Stimulated activated CD4-positive, alpha-beta T cell treated with anti-CD3 and anti-CD28 coated beads, Interleukin-4, amount 100 ng/mL, for 4 hours (primary cell): ENCODE data around the gene PRR23C.
"Not testable (repeated sequence)": the region's sequence is repeated elsewhere in the genome, so short reads cannot be mapped to it uniquely, and the experiment has no call there.

Experiments
- DNase-seq, 2 experiments: peaks; one replicate each; pipeline ENCODE4 v3.0.0-alpha.2; 2020

Gene PRR23C

DNA sequence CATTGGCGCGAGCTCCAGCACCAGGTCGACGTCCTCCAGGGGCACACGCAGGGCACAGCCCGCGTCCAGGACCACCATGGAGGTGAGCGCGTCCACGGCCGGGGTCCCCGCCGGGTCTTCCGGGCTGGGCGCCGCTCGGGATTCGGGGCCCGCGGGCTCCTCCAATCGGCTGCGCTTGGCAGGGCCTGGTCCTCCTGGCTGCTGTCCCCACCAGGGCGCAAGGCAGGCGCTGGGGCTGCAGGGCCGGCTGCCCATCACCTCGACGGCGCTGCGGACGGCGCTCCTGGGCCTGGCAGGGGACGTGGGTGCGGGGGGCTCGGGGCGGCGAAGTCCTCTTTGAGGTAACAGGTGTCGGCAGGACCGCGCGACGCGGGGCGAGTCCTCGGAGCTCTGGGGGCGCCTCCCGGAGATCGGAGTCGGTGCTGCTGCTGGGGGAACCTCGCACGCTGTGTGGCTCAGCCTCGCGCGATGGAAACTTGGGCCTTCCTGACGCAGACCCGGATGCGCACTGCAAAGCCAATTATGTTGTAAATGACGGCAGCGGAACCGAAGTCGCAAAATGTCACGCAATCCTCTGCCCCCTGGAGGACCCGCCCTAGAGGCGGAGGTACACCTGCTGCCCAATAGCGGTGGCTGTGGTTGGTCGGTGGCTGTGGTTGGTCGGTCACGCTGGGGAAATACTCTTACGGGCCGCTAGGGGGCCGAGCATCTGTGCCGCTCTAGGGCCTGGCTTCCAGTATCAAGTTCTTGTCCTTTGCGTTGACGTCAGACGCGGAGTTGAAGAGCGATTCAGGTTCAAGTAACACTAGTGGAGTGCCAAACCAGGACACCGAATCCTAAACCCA, at the start of gene PRR23C:
PRR23C (minus strand) TSS at position 527 of the 845 bp plus-strand sequence; CDS start at position 255, 272 bp downstream.
- DNase-seq: no peak

GRCh38 chr3:139093840-139094239, 49.1 kb upstream of the PRR23C start:
- DNase-seq: no peak

GRCh38 chr3:139088462-139089324, 44.0 kb upstream of the PRR23C start:
- no peak for DNase-seq

DNA sequence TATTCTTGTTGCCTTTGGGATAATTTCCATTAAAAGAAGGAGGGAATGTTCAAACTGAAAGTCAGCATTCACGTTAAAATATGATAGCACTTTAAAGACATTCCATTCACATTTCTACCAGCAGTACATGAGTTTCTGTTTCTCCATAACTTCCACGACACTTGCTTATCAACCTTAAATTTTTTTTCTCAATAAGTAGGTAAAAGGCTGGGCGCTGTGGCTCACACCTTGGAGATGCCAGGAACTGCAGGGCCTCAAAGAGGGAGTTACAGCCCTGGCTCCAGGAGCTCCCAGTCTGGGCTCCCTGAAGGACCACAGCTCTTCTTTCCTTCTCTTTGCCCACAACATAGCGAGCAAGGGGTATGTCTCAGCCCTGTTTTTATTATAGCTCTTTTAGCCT, 42.9 kb upstream of the PRR23C start:
- no peak for DNase-seq

GRCh38 chr3:139084176-139084575, 39.5 kb upstream of the PRR23C start:
- DNase-seq: no peak

GRCh38 chr3:139074565-139075115, 29.9 kb upstream of the PRR23C start:
- no peak for DNase-seq

DNA sequence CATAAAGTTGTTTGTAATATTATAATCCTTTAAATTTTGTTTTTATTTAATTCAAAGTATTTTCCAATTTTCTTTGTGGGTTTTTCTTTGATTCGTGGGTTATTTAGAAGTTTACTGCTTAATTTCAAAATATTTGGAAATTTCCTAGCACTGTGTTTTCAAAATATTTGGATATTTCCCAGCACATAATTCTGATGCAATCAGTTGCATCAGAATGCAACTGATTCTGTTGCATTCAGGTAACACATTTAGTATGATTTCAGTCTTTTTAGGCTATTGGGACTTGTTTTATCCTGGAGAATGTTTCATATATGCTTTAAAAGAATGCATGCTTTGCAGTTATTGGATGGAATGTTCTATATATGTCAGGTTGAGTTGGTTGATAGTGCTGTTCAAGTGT, 18.2 kb upstream of the PRR23C start:
- no peak for DNase-seq

- no peak for DNase-seq
Observed at GRCh38 chr3:139052802-139053600, 8.3 kb upstream of the PRR23C start.

DNA sequence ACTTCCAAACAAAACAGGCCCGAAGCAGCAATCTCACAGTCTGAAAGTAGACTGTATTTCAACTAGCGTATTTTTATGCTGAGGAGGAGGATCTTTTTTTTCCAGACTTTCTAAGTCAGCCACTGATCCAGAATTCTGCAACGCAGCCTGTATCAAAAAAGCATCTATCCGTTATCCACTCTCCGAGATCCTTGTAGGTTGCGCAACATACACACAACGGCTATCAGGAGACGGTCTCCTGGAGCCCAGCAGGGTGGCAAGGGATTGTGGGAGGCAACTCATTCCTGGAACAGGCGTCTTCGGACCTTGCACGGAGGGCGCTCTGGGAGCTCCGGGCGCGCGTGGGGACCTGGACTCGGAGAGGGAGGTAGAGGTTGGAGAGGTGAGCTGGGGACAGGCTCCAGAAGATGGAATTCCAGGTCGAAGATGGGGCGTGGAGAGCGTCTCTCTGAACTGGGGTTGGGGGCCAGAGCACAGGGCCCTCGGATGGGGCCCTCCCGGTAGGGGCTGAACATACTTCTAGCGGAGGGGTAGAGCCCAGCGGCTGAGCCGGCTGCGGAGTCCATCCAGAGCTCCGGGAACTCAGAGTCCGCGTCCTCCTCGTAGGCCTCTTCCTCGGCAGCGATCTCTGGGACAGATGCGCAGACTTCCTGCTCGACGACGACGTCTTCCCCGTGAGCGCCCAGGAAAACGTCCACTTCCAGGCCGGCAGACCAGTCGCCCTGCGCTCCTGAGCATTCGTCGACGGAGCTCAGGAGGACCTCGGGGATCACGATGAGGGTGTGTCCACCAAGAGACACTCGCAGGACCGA, 932 bp downstream of the PRR23C start:
- DNase-seq: no peak

DNA sequence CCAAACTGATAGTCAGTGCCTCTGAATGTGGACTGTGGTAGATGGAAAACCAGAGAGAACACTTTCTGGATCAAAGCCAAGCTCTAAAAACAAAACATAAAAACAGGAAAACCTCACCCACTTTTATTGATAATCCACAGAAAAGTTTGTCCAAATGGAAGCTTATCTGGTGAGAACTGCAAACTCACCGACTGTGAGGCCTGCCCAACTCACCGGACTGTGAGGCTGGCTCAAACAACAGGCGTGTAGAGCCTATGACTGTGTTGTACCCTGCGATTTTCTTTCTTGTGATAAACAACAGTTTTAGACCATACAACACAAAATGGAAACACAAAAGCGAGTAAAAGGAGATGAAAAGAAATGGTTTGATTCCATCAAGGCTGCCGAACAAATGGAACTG, 7.2 kb downstream of the PRR23C start:
- no peak for DNase-seq

- DNase-seq: no peak
Observed at GRCh38 chr3:139032326-139033002, 12.2 kb downstream of the PRR23C start.

- DNase-seq: not testable (repeated sequence)
Observed at GRCh38 chr3:139030576-139030975, 14.1 kb downstream of the PRR23C start.

DNA sequence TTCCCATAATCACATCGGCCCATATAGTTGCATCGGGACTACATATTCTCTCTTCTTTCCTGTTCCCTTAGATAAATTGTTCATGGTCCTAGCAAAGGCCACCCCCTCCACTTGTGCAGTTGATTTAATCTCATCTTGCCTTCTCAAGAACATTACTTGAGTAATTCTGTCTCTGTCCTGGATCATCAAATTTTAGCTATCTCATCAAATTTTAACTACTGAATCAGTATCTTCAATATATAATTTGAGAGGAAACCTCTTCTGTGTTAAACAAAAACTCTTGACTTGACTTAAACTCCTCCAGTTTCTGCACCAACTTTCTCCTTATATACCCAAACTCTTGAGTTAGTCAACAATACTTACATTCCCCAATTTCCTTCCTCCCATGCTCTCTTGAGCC, 19.7 kb downstream of the PRR23C start:
- no peak for DNase-seq

DNA sequence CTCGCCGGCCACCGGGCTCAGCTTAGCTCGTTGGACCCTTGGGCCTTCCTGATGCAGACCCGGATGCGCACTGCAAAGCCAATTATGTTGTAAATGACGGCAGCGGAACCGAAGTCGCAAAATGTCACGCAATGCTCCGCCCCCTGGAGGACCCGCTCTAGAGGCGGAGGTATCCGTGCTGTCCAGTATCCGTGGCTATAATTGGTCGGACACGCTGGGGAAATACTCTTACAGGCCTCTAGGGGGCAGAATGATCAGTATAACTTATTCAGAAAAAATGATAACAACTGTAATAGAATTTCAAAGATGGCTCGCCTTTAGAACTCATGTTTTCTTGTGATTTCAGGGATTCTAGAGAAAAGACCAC, 23.8 kb downstream of the PRR23C start, which contains the start of gene PRR23B:
PRR23B (minus strand) TSS at position 59 of the 367 bp plus-strand sequence. CDS start 265 bp downstream, outside the sequence.
- no peak for DNase-seq

DNA sequence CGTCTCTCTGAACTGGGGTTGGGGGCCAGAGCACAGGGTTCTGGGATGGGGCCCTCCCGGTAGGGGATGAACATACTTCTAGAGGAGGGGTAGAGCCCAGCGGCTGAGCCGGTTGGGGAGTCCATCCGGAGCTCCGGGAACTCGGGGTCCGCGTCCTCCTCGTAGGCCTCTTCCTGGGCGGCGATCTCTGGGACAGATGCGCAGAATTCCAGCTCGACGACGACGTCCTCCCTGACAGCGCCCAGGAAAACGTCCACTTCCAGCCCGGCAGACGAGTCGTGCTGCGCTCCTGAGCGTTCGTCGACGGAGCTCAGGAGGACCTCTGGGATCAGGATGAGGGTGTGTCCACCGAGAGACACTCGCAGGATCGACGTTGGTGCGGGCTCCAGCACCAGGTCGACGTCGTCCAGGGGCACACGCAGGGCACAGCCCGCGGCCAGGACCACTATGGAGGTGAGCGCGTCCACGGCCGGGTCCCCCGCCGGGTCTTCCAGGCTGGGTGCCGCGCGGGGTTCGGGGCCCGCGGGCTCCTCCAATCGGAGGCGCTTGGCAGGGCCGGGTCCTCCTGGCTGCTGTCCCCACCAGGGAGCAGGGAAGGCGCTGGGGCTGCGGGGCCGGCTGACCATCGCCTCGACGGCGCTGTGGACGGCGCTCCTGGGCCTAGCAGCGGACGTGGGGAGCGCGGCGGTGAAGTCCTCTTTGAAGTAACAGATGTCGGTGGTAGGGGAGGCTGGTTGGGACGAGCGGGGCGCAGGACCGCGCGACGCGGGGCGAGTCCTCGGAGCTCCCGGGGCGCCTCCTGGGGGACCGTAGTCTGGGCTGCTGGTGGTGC, 24.4 kb downstream of the PRR23C start:
- DNase-seq: no peak

DNA sequence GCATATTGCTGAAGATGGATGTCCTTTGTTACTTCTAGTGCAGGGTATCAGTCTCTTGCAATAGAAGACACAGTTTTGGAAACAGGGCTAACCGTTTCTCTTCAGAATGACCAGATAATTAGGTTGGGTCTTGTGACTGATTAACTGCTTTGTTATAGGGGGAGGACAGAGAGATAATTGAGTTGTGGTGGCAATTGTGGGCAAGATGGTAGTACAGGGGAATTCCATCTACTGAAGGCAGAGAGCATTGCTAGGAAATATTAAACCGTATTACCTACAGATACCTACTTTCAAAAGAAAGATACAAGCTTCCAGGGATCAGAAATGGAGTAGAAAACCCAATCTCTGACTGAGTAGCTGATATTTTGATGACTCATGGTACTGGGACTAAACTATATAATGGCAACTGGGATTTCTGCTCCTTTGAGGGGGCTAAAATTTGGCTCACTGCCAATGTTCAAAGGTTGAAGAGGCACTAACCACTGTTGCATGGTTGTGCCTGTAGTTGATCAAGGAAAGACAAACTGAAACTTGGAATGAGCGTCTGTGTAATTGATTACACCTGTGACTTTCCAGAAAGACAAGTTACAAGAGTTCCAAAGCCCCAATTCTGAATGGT, 28.2 kb downstream of the PRR23C start:
- DNase-seq: no peak

DNA sequence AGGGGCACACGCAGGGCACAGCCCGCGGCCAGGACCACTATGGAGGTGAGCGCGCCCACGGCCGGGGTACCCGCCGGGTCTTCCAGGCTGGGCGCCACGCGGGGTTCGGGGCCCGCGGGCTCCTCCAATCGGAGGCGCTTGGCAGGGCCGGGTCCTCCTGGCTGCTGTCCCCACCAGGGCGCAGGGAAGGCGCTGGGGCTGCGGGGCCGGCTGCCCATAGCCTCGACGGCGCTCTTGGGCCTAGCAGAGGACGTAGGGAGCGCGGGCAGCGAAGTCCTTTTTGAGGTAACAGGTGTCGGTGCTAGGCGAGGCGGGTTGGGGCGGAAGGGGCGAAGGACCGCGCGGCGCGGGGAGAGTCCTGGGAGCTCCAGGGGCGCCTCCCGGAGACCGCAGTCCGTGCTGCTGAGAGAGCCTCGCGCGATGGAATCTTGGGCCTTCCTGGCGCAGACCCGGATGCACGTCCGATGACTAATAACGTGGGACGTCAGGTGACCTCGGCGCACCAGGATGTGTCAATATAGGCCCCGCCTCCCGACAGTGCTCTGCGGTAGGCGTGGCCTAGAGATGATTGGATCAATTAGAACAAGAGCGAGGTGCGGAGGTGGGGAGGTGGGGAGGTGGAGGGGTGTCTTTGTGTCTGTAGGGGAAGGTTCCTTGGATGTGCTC, 38.5 kb downstream of the PRR23C start, which contains the start of gene PRR23A:
PRR23A (minus strand) TSS at position 218 of the 666 bp plus-strand sequence; CDS start at position 218, 0 bp downstream.
- no peak for DNase-seq

DNA sequence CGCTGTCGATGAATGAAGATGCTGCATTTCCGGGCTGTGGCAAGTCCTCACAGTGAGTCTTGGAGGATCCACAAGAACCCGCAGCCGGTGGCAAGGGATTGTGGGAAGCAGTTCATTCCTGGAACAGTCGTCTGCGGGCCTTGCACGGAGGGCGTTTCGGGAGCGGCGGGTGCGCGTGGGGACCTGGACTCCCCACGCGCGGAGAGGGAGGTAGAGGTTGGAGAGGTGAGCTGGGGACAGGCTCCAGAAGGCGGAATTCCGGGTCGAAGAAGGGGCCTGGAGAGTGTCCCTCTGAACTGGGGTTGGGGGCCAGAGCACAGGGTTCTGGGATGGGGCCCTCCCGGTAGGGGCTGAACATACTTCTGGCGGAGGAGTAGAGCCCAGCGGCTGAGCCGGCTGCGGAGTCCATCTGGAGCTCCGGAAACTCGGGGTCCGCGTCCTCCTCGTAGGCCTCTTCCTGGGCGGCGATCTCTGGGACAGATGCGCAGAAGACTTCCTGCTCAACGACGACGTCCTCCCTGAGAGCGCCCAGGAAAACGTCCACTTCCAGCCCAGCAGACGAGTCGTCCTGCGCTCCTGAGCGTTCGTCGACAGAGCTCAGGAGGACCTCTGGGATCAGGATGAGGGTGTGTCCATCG, 39.2 kb downstream of the PRR23C start:
- DNase-seq: no peak
